CD4-positive, alpha-beta T cell treated with Interleukin-21 for 1 hour (primary cell): ENCODE data around the gene SRPK2.

Experiments
- DNase-seq: peaks from one replicate; pipeline ENCODE4 v3.0.0-alpha.2; 2020

The SRPK2 gene

DNA sequence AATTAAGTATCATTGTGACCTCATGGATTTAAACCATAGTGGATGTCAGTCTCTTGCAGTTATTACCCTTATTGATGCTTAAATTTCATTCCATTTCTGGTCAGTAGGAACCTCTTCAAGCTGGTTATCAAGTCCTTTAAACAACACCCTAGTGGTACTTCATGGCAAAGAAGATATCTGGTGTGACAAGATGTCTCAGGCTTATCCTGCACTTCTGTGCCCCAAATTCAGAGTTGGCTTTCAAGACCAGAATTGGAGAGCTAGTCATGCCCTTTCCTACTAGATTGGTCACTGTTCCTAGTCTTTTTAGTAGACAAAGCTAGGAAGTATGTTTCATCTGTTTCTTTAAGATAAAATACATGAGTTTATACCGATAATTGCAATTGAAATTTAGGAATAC lies 319.8 kb downstream of the SRPK2 start:
- DNase-seq: no peak

DNA sequence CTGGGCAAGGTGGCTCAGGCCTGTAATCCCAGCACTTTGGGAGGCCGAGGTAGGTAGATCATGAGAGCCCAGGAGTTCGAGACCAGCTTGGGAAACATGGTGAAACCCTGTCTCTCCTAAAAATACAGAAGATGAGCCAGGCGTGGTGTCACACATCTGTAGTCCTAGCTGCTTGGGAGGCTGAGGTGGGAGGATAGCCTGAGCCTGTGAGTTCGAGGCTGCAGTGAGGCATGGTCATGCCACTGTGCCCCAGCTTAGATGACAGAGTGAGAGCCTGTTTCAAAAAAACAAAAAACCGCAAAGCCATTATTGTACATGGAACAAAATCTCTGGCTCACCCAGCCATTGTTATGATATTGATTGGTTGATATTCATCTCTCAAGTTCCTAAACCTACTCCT lies 321.0 kb downstream of the SRPK2 start:
- no peak for DNase-seq
